ENCODE results near the gene MCF2L.

The MCF2L gene

GRCh38 chr13:112963641-112964040 lies 5.4 kb upstream of the MCF2L start:
- DNase-seq, result no peak

- no peak for DNase-seq
Measured at GRCh38 chr13:112964971-112965492, 4.0 kb upstream of the MCF2L start.

DNA sequence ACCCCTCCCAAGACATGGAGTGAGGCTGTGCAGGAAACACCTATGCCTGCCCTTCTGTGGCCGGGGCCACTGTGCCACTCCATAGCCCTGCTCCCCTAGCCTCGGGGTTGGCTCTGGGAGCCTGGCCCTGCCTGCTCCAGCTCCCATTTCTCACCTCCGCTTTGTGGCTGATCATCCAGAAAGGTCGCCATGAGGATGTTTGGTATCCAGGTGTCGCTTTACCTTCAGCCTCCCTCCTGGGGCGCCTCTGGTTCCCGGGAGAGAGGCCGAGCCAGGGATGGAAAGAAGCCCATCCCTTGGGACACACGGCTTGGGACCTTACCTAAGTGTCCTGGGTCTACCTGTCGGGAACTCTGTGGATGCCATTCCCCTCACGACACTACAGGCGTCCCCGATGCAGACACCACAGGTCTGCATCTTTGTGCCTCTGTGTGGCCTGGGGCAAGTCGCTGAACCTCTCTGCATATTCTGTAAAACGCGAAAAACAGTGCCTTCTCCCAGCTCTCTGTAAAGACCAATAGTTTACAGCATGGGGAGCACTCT lies 3.4 kb upstream of the MCF2L start:
- no peak for DNase-seq

DNA sequence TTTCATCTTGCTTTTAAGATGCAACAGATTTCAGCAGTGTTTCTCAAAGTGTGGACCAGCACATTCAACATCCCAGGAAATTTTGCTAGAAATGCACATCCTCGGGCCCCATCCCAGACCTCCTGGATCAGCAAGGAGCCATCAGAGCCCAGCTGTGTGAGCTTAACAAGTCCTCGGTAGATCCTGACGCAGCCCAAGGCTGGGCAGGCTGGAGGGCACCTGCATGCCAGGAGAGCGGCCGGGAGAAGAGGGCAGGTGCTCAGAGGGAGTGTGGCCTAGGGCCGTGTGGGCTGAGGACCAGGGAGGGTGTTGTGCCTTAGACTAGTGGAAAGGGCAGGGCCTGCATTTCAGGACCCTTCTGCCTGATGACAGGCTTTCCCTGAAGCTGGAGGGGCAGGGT lies 2.2 kb upstream of the MCF2L start:
- no peak for DNase-seq

GRCh38 chr13:112967686-112968379 lies 1.2 kb upstream of the MCF2L start:
- no peak for DNase-seq

DNA sequence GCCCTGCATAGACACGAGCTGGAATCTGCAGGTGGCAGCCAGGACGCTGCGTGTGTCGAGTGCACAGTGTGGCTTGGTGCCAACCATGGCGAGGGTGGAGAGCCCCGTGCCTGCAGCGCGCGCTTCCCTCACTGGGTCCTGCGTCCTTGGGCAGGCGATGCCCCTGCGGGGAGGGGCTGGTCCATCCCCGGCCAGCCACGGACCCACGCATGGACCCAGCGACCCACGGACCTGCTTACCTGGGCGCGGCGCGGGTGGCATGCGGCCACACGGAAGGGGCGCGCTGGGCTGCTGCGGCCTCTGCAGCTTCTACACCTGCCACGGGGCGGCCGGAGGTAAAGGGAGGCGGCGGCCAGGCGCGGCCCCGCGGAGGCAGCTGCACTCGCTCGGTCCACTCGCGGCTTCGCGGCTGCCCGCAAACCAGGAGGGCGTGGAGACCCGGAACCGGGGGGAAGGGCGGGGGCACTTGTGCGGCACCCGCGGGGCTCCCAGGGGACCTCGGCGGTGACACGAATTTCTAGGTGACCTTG lies 569 bp upstream of the MCF2L start:
- DNase-seq, result no peak

GRCh38 chr13:112969692-112970338 lies 801 bp downstream of the MCF2L start:
- DNase-seq, result no peak

GRCh38 chr13:112970552-112971287 lies 1.7 kb downstream of the MCF2L start:
- no peak for DNase-seq

DNA sequence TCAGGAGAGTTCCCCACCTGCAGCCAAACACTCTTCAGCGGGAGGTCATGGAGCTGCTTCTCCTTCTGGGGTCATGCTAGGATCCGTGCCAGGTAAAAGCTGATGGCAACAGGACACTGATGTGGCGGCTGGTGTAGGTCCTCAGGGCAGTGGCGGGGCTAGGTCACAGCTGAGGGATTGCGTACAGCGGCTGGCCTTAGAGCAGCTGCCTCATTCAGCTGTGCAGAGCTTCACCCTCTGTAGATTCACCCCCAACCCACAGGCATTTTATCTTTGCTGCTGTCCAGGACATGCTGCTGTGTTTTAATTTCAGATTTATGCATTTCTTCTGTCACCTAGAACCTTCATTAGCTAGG lies 2.3 kb downstream of the MCF2L start:
- no peak for DNase-seq

- DNase-seq, result no peak
Measured at GRCh38 chr13:112972258-112972657, 3.2 kb downstream of the MCF2L start.

DNA sequence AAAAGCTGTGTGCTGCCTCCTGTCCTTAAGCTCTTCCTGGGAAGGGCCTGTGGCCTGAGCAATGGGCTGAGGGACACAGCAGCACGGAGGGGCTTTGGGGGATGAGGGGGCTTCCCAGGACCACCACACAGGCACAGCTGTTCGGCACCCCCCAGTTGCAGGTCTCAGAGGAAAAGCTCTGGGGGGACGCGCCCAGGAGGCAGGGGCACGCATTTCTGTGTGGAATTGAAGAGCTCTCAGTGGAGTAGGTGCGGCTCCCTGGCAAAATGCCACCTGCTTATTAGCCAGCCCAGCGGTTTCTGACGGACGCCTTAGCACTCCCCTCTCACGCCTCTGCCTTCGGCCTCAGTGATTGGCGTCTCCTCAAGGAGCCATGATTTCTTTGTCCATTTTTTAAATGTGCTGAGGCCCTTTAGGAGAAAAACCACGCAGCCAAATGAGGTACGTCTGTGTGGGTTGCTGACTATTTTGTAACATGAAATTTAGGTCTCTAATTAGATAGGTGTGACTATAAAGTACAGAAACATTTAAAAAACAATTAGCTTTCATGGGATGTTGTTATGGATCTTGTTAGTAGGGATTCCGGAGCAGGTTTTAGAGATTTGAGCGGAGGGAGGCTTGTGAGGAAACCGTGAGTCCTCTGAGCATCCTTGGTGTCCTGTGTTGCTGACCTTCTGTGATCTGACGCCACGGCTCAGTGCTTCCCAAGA lies 4.0 kb downstream of the MCF2L start:
- no peak for DNase-seq

- DNase-seq, result no peak
Measured at GRCh38 chr13:112973577-112973951, 4.5 kb downstream of the MCF2L start.

GRCh38 chr13:112974125-112974524 lies 5.1 kb downstream of the MCF2L start:
- no peak for DNase-seq

DNA sequence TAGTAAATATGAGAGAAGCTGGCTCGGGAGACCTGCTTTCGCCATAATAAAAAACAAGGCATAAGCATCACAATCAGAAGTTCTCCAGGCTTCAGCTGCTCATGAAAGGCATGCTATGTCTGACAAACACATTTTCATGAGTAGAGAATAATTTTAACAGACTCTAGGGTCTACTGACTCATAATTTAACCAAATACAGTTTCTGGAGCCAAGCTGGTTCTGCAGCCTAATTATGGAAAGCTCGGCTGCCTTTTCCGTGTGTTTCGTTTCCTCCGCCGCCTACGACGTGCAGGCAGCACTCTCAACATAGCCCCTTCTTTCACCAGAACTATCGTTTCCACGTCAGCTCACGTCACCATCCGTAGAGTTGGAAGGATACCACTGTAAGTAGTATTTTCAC lies 5.7 kb downstream of the MCF2L start:
- no peak for DNase-seq

GRCh38 chr13:112975401-112975939 lies 6.5 kb downstream of the MCF2L start:
- DNase-seq, result no peak

DNA sequence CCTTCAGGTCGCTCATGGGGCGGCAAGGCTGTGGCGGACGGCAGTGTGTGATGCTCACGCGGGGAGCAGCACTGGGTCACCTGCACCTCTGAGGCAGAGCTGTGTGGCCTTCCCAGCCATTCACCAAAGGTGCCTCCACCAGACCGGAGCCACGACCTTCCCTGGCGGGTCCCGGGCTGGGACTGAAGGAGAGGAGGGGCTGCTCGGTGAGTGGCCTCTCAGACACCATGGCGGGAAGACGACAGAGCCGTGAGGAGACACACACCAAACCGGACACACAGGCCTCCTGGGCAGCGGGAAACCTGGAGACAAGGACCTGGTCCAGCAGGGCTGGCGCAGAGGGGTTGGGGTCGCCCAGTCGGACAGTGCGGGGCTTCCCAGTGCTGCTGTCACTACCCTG lies 7.5 kb downstream of the MCF2L start:
- no peak for DNase-seq

- no peak for DNase-seq
Measured at GRCh38 chr13:112977091-112977490, 8.1 kb downstream of the MCF2L start.

GRCh38 chr13:112977525-112977924 lies 8.5 kb downstream of the MCF2L start:
- DNase-seq, result no peak

GRCh38 chr13:112978561-112979405 lies 9.8 kb downstream of the MCF2L start:
- DNase-seq, result no peak

- no peak for DNase-seq
Measured at GRCh38 chr13:112979406-112979902, 10.4 kb downstream of the MCF2L start.

GRCh38 chr13:112980434-112980833 lies 11.4 kb downstream of the MCF2L start:
- no peak for DNase-seq
